Neural cell (in vitro differentiated cells): Measurements from ENCODE around the gene AIF1L. TPM values are rescaled to one million over a fixed set of nuclear protein-coding genes. Genes with fewer than 3 reads are reported as not detected.

Experiments used
- H2AFZ ChIP-seq: fragments of 200-600, 300-800 bp; sonication (generic), shearing (Covaris generic); 2 replicates; pipeline ENCODE4 v1.6.0; 2014; ENCODE audit warnings: low read depth, mild to moderate bottlenecking, antibody characterized with exemption, low read length, moderate library complexity
- H3F3A ChIP-seq: fragments of 200-600 bp; shearing (Covaris generic); 2 replicates; pipeline ENCODE4 v1.6.1; 2016; ENCODE audit warnings: mild to moderate bottlenecking, moderate library complexity, mixed read lengths, antibody characterized with exemption, low read length; ENCODE audit not compliant: insufficient read depth, poor library complexity, severe bottlenecking
- H3K27ac ChIP-seq: fragments of 200-600, 300-800 bp; sonication (generic), shearing (Covaris generic); 2 replicates; pipeline ENCODE4 v1.5.1; 2014; ENCODE audit warnings: mild to moderate bottlenecking, low read length, moderate library complexity
- H3K27me3 ChIP-seq: fragments of 300-800, 200-600 bp; sonication (generic), shearing (Covaris generic); 2 replicates; pipeline ENCODE4 v1.6.0; 2014; ENCODE audit warnings: mild to moderate bottlenecking, low read depth, low read length, moderate library complexity; ENCODE audit not compliant: insufficient read depth
- H3K36me3 ChIP-seq: fragments of 300-800, 200-600 bp; sonication (generic), shearing (Covaris generic); 2 replicates; pipeline ENCODE4 v1.5.1; 2014; ENCODE audit warnings: mild to moderate bottlenecking, antibody characterized with exemption, low read length, moderate library complexity; ENCODE audit not compliant: insufficient read depth
- H3K4me2 ChIP-seq: fragments of 300-800, 200-600 bp; sonication (generic), shearing (Covaris generic); 2 replicates; pipeline ENCODE4 v1.6.0; 2014; ENCODE audit warnings: mild to moderate bottlenecking, low read length
- H3K4me3 ChIP-seq: fragments of 300-800, 200-600 bp; sonication (generic), shearing (Covaris generic); 2 replicates; pipeline ENCODE4 v1.5.1; 2014; ENCODE audit warnings: mild to moderate bottlenecking, low read length, moderate library complexity
- H3K79me2 ChIP-seq: fragments of 200-600 bp; shearing (Covaris generic); replicated peaks from 2 replicates; pipeline ENCODE4 v1.6.0; 2014; ENCODE audit warnings: mild to moderate bottlenecking, low read length, moderate library complexity; ENCODE audit not compliant: insufficient read depth
- H3K9ac ChIP-seq: fragments of 300-800, 200-600 bp; sonication (generic), shearing (Covaris generic); 2 replicates; pipeline ENCODE4 v1.6.1; 2016; ENCODE audit warnings: mild to moderate bottlenecking, low read length, mixed read lengths
- H3K9me2 ChIP-seq: fragments of 200-600 bp; shearing (Covaris generic); 2 replicates; pipeline ENCODE4 v1.6.1; 2016; ENCODE audit warnings: mild to moderate bottlenecking, low read length, mixed read lengths; ENCODE audit not compliant: insufficient read depth
- H3K9me3 ChIP-seq: fragments of 200-600, 300-800 bp; sonication (generic), shearing (Covaris generic); 2 replicates; pipeline ENCODE4 v1.6.1; 2016; ENCODE audit warnings: mild to moderate bottlenecking, mixed run types, low read length, moderate library complexity, mixed read lengths
- H4K20me1 ChIP-seq: fragments of 200-600 bp; shearing (Covaris generic); 2 replicates; pipeline ENCODE4 v1.6.1; 2016; ENCODE audit warnings: mild to moderate bottlenecking, mixed run types; ENCODE audit not compliant: insufficient read depth
- EP300 ChIP-seq: fragments of 450-650 bp; conservative IDR thresholded peaks from 2 replicates; pipeline ENCODE4 v1.6.1; 2014; ENCODE audit warnings: antibody characterized with exemption, mild to moderate bottlenecking, moderate library complexity; ENCODE audit not compliant: poor library complexity, severe bottlenecking
- EZH2 ChIP-seq: fragments of 200-600, 300-800 bp; shearing (Covaris generic), sonication (generic); IDR thresholded peaks from 2 replicates; pipeline ENCODE4 v1.6.1; 2014; ENCODE audit warnings: antibody characterized with exemption, low read length, borderline replicate concordance, mild to moderate bottlenecking; ENCODE audit not compliant: insufficient read depth, poor library complexity, severe bottlenecking
- MXI1 ChIP-seq: fragments of 450-650 bp; conservative IDR thresholded peaks from 2 replicates; pipeline ENCODE4 v1.6.1; 2014; ENCODE audit warnings: antibody characterized with exemption, mild to moderate bottlenecking; ENCODE audit not compliant: poor library complexity, severe bottlenecking
- POLR2AphosphoS5 ChIP-seq: IDR thresholded peaks from 2 replicates; pipeline ENCODE4 v1.6.1; 2012
- RAD21 ChIP-seq: fragments of 450-650 bp; conservative IDR thresholded peaks from 2 replicates; pipeline ENCODE4 v1.6.1; 2014; ENCODE audit warnings: antibody characterized with exemption, mild to moderate bottlenecking, moderate library complexity
- SMC3 ChIP-seq: fragments of 450-650 bp; conservative IDR thresholded peaks from 2 replicates; pipeline ENCODE4 v1.6.1; 2014; ENCODE audit warnings: antibody characterized with exemption, mild to moderate bottlenecking, moderate library complexity; ENCODE audit not compliant: poor library complexity
- TAF1 ChIP-seq: IDR thresholded peaks from 2 replicates; pipeline ENCODE4 v1.6.1; 2012; ENCODE audit warnings: low read depth
- polyA plus RNA-seq: library from polyadenylated mRNA; depleted of rRNA; stranded (reverse); fragments of >200 nt; gene quantifications from 2 replicates; pipeline ENCODE4 v1.2.3, GENCODE V29; 2014
- TF ChIP-seq, protein P1 (sequence below): fragments of 450-650 bp; IDR thresholded peaks from 2 replicates; pipeline ENCODE4 v1.5.1; 2014; ENCODE audit warnings: antibody characterized with exemption, mild to moderate bottlenecking, moderate library complexity; ENCODE audit not compliant: poor library complexity, severe bottlenecking
- TF ChIP-seq, protein P2 (sequence below): IDR thresholded peaks from 2 replicates; pipeline ENCODE4 v1.6.1; 2012; ENCODE audit warnings: borderline replicate concordance

AIF1L gene
- polyA plus RNA-seq, 1 donor from 2014 or later: 3.4 TPM

DNA sequence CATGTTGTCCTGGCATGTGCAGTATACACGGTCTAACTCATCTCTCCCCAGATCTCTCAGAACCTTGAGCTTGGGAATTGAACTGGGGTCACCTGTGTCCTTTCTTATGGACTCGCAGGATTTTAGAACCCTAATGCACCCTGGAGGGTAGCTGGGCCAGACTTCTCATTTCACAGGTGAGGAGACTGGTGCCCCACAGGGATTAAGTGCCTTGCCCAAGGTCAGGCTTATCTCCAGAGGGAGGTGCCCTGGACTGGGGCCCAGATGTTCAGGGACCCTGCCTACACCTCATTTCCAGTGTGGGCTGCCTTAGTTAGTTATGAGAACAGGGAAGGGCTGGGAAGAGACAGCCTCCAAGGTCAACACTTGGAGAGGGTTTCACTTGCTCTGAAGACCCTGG lies 25.0 kb downstream of the AIF1L start:
- TF ChIP-seq POLR2AphosphoS5 (no peak), EZH2 (no peak), MXI1 (no peak), EP300 (no peak), RAD21 (no peak), SMC3 (no peak), TAF1 (no peak)
- TF ChIP-seq, protein P1, sequence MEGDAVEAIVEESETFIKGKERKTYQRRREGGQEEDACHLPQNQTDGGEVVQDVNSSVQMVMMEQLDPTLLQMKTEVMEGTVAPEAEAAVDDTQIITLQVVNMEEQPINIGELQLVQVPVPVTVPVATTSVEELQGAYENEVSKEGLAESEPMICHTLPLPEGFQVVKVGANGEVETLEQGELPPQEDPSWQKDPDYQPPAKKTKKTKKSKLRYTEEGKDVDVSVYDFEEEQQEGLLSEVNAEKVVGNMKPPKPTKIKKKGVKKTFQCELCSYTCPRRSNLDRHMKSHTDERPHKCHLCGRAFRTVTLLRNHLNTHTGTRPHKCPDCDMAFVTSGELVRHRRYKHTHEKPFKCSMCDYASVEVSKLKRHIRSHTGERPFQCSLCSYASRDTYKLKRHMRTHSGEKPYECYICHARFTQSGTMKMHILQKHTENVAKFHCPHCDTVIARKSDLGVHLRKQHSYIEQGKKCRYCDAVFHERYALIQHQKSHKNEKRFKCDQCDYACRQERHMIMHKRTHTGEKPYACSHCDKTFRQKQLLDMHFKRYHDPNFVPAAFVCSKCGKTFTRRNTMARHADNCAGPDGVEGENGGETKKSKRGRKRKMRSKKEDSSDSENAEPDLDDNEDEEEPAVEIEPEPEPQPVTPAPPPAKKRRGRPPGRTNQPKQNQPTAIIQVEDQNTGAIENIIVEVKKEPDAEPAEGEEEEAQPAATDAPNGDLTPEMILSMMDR: no peak
- TF ChIP-seq, protein P2, sequence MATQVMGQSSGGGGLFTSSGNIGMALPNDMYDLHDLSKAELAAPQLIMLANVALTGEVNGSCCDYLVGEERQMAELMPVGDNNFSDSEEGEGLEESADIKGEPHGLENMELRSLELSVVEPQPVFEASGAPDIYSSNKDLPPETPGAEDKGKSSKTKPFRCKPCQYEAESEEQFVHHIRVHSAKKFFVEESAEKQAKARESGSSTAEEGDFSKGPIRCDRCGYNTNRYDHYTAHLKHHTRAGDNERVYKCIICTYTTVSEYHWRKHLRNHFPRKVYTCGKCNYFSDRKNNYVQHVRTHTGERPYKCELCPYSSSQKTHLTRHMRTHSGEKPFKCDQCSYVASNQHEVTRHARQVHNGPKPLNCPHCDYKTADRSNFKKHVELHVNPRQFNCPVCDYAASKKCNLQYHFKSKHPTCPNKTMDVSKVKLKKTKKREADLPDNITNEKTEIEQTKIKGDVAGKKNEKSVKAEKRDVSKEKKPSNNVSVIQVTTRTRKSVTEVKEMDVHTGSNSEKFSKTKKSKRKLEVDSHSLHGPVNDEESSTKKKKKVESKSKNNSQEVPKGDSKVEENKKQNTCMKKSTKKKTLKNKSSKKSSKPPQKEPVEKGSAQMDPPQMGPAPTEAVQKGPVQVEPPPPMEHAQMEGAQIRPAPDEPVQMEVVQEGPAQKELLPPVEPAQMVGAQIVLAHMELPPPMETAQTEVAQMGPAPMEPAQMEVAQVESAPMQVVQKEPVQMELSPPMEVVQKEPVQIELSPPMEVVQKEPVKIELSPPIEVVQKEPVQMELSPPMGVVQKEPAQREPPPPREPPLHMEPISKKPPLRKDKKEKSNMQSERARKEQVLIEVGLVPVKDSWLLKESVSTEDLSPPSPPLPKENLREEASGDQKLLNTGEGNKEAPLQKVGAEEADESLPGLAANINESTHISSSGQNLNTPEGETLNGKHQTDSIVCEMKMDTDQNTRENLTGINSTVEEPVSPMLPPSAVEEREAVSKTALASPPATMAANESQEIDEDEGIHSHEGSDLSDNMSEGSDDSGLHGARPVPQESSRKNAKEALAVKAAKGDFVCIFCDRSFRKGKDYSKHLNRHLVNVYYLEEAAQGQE: no peak
- Histone ChIP-seq H3K4me2 (no peak overlapping the region), H3K9me2 (no peaks in the 10 kb centered on the region), H3K79me2 (peaks cover 8% of the 10 kb centered on the region), H3K36me3 (no peaks in the 10 kb centered on the region), H3K9ac (no peak overlapping the region), H3K4me3 (no peak overlapping the region), H4K20me1 (no peaks in the 10 kb centered on the region), H2AFZ (no peak overlapping the region), H3F3A (no peaks in the 10 kb centered on the region), H3K9me3 (no peaks in the 10 kb centered on the region), H3K27ac (no peak overlapping the region), H3K27me3 (no peaks in the 10 kb centered on the region)

DNA sequence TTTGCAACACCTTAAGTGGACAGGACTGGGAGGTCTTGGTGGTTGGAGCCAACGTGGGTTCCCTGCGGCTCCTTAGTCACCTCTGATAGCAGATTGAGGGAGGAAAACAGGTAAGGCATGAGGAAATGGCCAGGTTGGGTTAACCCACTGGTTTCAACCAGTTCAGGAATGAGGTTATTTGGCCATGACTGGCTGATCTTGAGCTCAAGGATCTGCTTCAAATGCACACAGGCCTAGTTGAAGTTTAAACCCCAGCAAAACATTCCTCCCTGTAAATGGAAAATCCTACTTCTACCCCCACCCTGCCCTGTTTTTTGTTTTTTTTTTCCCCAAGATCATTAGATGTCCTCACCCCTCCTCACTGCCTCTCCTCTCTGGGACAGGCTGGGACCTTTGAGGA lies 25.8 kb downstream of the AIF1L start:
- Histone ChIP-seq H3K36me3 (no peaks in the 10 kb centered on the region), H3K27ac (no peak overlapping the region), H3K27me3 (no peaks in the 10 kb centered on the region), H3K9ac (no peak overlapping the region), H4K20me1 (no peaks in the 10 kb centered on the region), H3K79me2 (peaks cover 14% of the 10 kb centered on the region), H3K9me3 (no peaks in the 10 kb centered on the region), H3K4me3 (no peak overlapping the region), H3K9me2 (no peaks in the 10 kb centered on the region), H3K4me2 (no peak overlapping the region), H3F3A (no peaks in the 10 kb centered on the region), H2AFZ (no peak overlapping the region)
- TF ChIP-seq EZH2: no peak
- no peak for TF ChIP-seq RAD21
- no peak for TF ChIP-seq MXI1
- TF ChIP-seq, protein P1: no peak
- no peak for TF ChIP-seq EP300
- no peak for TF ChIP-seq TAF1
- TF ChIP-seq POLR2AphosphoS5: no peak
- TF ChIP-seq, protein P2: no peak
- no peak for TF ChIP-seq SMC3
